ENCODE data around the gene CDRT4.

DNA sequence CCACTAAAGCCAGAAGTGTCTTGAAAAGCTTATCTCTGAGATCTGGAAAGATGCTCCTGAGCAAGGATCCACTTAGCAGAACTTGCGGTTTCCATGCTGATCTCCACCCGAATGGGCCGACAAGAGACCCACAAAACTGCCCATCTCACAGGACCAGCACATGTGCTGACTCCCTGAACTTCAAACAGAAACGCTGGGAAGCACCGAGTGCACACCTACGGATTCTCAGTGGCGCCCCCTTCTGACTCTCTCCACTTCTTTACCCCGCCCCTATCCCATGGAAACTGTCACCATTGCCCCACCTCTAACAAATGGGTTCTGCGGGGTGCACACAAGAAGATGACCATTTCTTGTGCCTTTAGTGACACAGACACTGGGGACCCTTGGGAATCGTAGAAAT, 21.4 kb downstream of the CDRT4 start:
- TF ChIP-seq POLR2AphosphoS5 (IDR thresholded peaks at IDR 0.05; ENCODE audit: low read depth, low read length), result no peak
- TF ChIP-seq, protein P1, sequence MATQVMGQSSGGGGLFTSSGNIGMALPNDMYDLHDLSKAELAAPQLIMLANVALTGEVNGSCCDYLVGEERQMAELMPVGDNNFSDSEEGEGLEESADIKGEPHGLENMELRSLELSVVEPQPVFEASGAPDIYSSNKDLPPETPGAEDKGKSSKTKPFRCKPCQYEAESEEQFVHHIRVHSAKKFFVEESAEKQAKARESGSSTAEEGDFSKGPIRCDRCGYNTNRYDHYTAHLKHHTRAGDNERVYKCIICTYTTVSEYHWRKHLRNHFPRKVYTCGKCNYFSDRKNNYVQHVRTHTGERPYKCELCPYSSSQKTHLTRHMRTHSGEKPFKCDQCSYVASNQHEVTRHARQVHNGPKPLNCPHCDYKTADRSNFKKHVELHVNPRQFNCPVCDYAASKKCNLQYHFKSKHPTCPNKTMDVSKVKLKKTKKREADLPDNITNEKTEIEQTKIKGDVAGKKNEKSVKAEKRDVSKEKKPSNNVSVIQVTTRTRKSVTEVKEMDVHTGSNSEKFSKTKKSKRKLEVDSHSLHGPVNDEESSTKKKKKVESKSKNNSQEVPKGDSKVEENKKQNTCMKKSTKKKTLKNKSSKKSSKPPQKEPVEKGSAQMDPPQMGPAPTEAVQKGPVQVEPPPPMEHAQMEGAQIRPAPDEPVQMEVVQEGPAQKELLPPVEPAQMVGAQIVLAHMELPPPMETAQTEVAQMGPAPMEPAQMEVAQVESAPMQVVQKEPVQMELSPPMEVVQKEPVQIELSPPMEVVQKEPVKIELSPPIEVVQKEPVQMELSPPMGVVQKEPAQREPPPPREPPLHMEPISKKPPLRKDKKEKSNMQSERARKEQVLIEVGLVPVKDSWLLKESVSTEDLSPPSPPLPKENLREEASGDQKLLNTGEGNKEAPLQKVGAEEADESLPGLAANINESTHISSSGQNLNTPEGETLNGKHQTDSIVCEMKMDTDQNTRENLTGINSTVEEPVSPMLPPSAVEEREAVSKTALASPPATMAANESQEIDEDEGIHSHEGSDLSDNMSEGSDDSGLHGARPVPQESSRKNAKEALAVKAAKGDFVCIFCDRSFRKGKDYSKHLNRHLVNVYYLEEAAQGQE (IDR thresholded peaks at IDR 0.05; ENCODE audit: insufficient read depth in 1 of 2, low read depth in 2 of 2, low read length in 2 of 2), result no peak
- TF ChIP-seq TAF1 (IDR thresholded peaks at IDR 0.05; ENCODE audit: borderline replicate concordance, insufficient read depth, low read length), result no peak
- no peak for TF ChIP-seq FOXP2 (optimal IDR thresholded peaks at IDR 0.05; ENCODE audit: borderline replicate concordance, extremely low read depth, extremely low read length, insufficient read depth)
- no peak for TF ChIP-seq SIN3A (IDR thresholded peaks at IDR 0.05; ENCODE audit: borderline replicate concordance, insufficient read depth, low read length)

Measured in PFSK-1 (cell line).